CD14-positive monocyte (primary cell): ENCODE results near the gene ZNF367. TPM values are rescaled to one million over a fixed set of nuclear protein-coding genes. Genes with fewer than 3 reads are reported as not detected.

Experiments used
- DNase-seq, 3 donors: peaks; one replicate each; pipeline ENCODE4 v3.0.0-alpha.2; 2011 to 2022
- H2AFZ ChIP-seq: 2 replicates; pipeline ENCODE4 v1.6.0; 2012; ENCODE audit warnings: mild to moderate bottlenecking, low read depth, low read length, inconsistent platforms; ENCODE audit not compliant: insufficient read depth, poor library complexity, severe bottlenecking
- H3K27ac ChIP-seq, 2 donors: 1 replicate in 1 of 2; 2 replicates in 1 of 2; pipeline ENCODE4 v1.5.1; 2012 to 2013; ENCODE audit warnings: low read length in 2 of 2, control low read depth in 1 of 2, inconsistent platforms in 1 of 2, low read depth in 1 of 2, mild to moderate bottlenecking in 1 of 2
- H3K27me3 ChIP-seq, 2 donors: one replicate each; pipeline versions ENCODE4 v1.6.0 to v1.6.1; 2011 to 2013; ENCODE audit warnings: low read length in 2 of 2; ENCODE audit not compliant: control insufficient read depth in 2 of 2, insufficient read depth in 2 of 2
- H3K36me3 ChIP-seq, 2 donors: replicated peaks in 1 of 2; 1 replicate in 1 of 2; 2 replicates in 1 of 2; pipeline versions ENCODE4 v1.5.1 to v1.6.1; 2012 to 2013; ENCODE audit warnings: low read length in 2 of 2, control low read depth in 1 of 2, inconsistent platforms in 1 of 2, mild to moderate bottlenecking in 1 of 2; ENCODE audit not compliant: insufficient read depth in 2 of 2, control insufficient read depth in 1 of 2
- H3K4me1 ChIP-seq, 2 donors: 1 replicate in 1 of 2; 2 replicates in 1 of 2; pipeline versions ENCODE4 v1.5.1 to v1.6.1; 2012 to 2013; ENCODE audit warnings: low read length in 2 of 2, control low read depth in 1 of 2, inconsistent platforms in 1 of 2, mild to moderate bottlenecking in 1 of 2, moderate library complexity in 1 of 2; ENCODE audit not compliant: insufficient read depth in 2 of 2, control insufficient read depth in 1 of 2
- H3K4me2 ChIP-seq: replicated peaks from 2 replicates; pipeline ENCODE3; 2012; ENCODE audit warnings: low read length, moderate library complexity, mild to moderate bottlenecking; ENCODE audit not compliant: poor library complexity, severe bottlenecking; ENCODE audit errors: extremely low read depth
- H3K4me3 ChIP-seq, 3 experiments: fragments of 200-600 bp in 1 of 3; sonication (generic) in 1 of 3; replicated peaks in 1 of 3; 1 replicate in 2 of 3; 2 replicates in 1 of 3; pipeline ENCODE4 v1.5.1; 2011 to 2013; ENCODE audit warnings: low read length in 3 of 3, mild to moderate bottlenecking in 3 of 3, control low read depth in 2 of 3, low read depth in 2 of 3, inconsistent platforms in 1 of 3, moderate library complexity in 1 of 3
- H3K79me2 ChIP-seq: 2 replicates; pipeline ENCODE4 v1.6.0; 2012; ENCODE audit warnings: mild to moderate bottlenecking, control low read depth, inconsistent platforms, low read length, moderate library complexity; ENCODE audit not compliant: insufficient read depth
- H3K9ac ChIP-seq: 2 replicates; pipeline ENCODE4 v1.6.0; 2017; ENCODE audit warnings: low read length, mild to moderate bottlenecking; ENCODE audit not compliant: insufficient read depth, poor library complexity, severe bottlenecking
- H3K9me3 ChIP-seq, 2 donors: replicated peaks in 1 of 2; 1 replicate in 1 of 2; 2 replicates in 1 of 2; pipeline versions ENCODE4 v1.5.1 to v1.6.1; 2012 to 2013; ENCODE audit warnings: low read length in 2 of 2, control low read depth in 1 of 2; ENCODE audit not compliant: control insufficient read depth in 1 of 2, insufficient read depth in 1 of 2
- H4K20me1 ChIP-seq: 2 replicates; pipeline ENCODE4 v1.6.0; 2012; ENCODE audit warnings: mild to moderate bottlenecking, low read length, control low read depth, moderate library complexity; ENCODE audit not compliant: insufficient read depth
- H3K27ac Mint-ChIP-seq, 7 donors: one replicate each; pipeline ENCODE4 v1.8.0; 2020; ENCODE audit warnings: mild to moderate bottlenecking in 7 of 7, mixed read lengths in 7 of 7, moderate library complexity in 6 of 7, inconsistent platforms in 2 of 7
- H3K27me3 Mint-ChIP-seq, 3 donors: one replicate each; pipeline ENCODE4 v1.8.0; 2021 to 2022; ENCODE audit warnings: low read depth in 3 of 3, mild to moderate bottlenecking in 3 of 3, mixed read lengths in 3 of 3, moderate library complexity in 3 of 3, inconsistent platforms in 1 of 3
- H3K36me3 Mint-ChIP-seq, 2 donors: one replicate each; pipeline ENCODE4 v1.8.0; 2020; ENCODE audit warnings: mixed read lengths in 2 of 2, inconsistent platforms in 1 of 2, mild to moderate bottlenecking in 1 of 2
- H3K4me1 Mint-ChIP-seq: one replicate; pipeline ENCODE4 v1.8.0; 2020; ENCODE audit warnings: mild to moderate bottlenecking, mixed read lengths
- H3K4me3 Mint-ChIP-seq, 2 donors: one replicate each; pipeline ENCODE4 v1.8.0; 2020; ENCODE audit warnings: mild to moderate bottlenecking in 2 of 2, mixed read lengths in 2 of 2, moderate library complexity in 1 of 2
- H3K9me3 Mint-ChIP-seq, 7 donors: one replicate each; pipeline ENCODE4 v1.8.0; 2020 to 2022; ENCODE audit warnings: mixed read lengths in 7 of 7, mild to moderate bottlenecking in 6 of 7, moderate library complexity in 6 of 7, inconsistent platforms in 2 of 7
- CTCF ChIP-seq: fragments of 200-600 bp; IDR thresholded peaks from one replicate; pipeline ENCODE4 v1.8.0; 2022; ENCODE audit warnings: antibody characterized with exemption, mild to moderate bottlenecking
- WGBS: methylation state at CpG from one replicate; pipeline ENCODE4 v1.1.5; 2013; ENCODE audit warnings: missing lambda C conversion rate; ENCODE audit not compliant: insufficient coverage; 5-methylcytosine and 5-hydroxymethylcytosine counted together
- intact Hi-C, 2 donors: fragments of 100-400 bp; cut with micrococcal nuclease; formaldehyde crosslinking; loops; one replicate each; pipeline versions ENCODE4 v1.15.0 to v1.15.1; 2023
- polyA plus RNA-seq, 3 donors: library from polyadenylated mRNA; depleted of rRNA in 1 of 3; unstranded in 2 of 3; stranded (reverse) in 1 of 3; fragments of 300-500 nt in 2 of 3; fragments of >200 nt in 1 of 3; fragmentation: Illumina TruSeq in 2 of 3; gene quantifications; 1 replicate in 2 of 3; 2 replicates in 1 of 3; pipeline ENCODE4 v1.2.3, GENCODE V29; 2012 to 2021

The ZNF367 gene
- polyA plus RNA-seq, 3 donors, result 0.08 to 0.21 TPM; not detected in 1

- Histone ChIP-seq H2AFZ (no peak overlapping the region), H3K9ac (no peak overlapping the region), H4K20me1 (peaks cover 4% of the 10 kb centered on the region), H3K36me3 (peaks cover 0 to 6% of the 10 kb centered on the region in 2 donors), H3K4me3 (no peak overlapping the region), H3K4me1 (peaks cover 9 to 10% of the 10 kb centered on the region in 2 donors), H3K27me3 (no peaks in the 10 kb centered on the region), H3K9me3 (no peaks in the 10 kb centered on the region), H3K4me2 (peak overlapping the region; percentile 73), H3K79me2 (no peaks in the 10 kb centered on the region), H3K27ac (no peak overlapping the region)
- Mint-ChIP-seq H3K27me3 (no peaks in the 10 kb centered on the region), H3K27ac (no peak overlapping the region), H3K36me3 (peaks cover 8 to 14% of the 10 kb centered on the region in 2 donors), H3K4me3 (no peak overlapping the region), H3K9me3 (no peaks in the 10 kb centered on the region), H3K4me1 (peaks cover 27% of the 10 kb centered on the region)
- intact Hi-C loops, result no loop called here
- no peak for TF ChIP-seq CTCF
- WGBS, result no CpG with 5 or more reads among the region's 2 CpGs
- DNase-seq, result peak in 1 of 3 donors; percentile 8
Observed at GRCh38 chr9:96382175-96382574, 36.0 kb downstream of the ZNF367 start.

- peaks cover 4% of the 10 kb centered on the region for H4K20me1 ChIP-seq
- H3K4me2 ChIP-seq, result no peak overlapping the region
- no peak overlapping the region for H3K27ac ChIP-seq
- no peak overlapping the region for H3K4me3 ChIP-seq
- WGBS, result 96% methylated on average over 3 of the region's 4 CpGs
- no peaks in the 10 kb centered on the region for H3K79me2 ChIP-seq
- intact Hi-C loops, result no loop called here
- no peak overlapping the region for H2AFZ ChIP-seq
- H3K4me1 ChIP-seq, result peaks cover 9 to 10% of the 10 kb centered on the region in 2 donors
- no peaks in the 10 kb centered on the region for H3K27me3 ChIP-seq
- no peaks in the 10 kb centered on the region for H3K9me3 ChIP-seq
- TF ChIP-seq CTCF, result no peak
- peaks cover 27% of the 10 kb centered on the region for H3K4me1 Mint-ChIP-seq
- no peaks in the 10 kb centered on the region for H3K27me3 Mint-ChIP-seq
- peaks cover 8 to 17% of the 10 kb centered on the region in 2 donors for H3K36me3 Mint-ChIP-seq
- no peaks in the 10 kb centered on the region for H3K9me3 Mint-ChIP-seq
- H3K36me3 ChIP-seq, result peaks cover 0 to 2% of the 10 kb centered on the region in 2 donors
- no peak overlapping the region for H3K9ac ChIP-seq
- no peak overlapping the region for H3K4me3 Mint-ChIP-seq
- H3K27ac Mint-ChIP-seq, result no peak overlapping the region
- DNase-seq, result no peak
Observed at GRCh38 chr9:96381696-96382095, 36.5 kb downstream of the ZNF367 start.
